ENCODE measurements around the gene APP. TPM values are rescaled to one million over a fixed set of nuclear protein-coding genes. Genes with fewer than 3 reads are reported as not detected.

Gene APP
- total RNA-seq, 1 experiment from 2014 or later, result 560 TPM

DNA sequence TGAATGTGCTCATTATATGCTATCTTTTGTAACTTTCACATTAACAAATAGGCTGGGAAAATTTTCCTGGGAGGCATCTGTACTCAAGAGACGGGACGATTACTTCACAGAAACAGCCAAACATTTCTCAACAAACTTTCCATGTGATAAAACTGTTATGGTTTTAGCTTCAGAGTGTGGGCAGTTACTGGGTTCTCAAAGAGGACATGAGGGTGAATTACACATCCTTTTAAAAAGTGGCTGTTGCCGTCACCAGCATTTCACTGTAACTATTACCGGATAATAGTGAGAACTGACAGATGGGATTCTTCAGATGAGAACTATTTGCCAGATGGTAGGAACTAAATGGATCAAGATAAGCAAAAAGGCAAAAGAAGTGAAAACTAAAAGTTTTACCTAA lies 109.1 kb downstream of the APP start:
- TF ChIP-seq, protein P1, sequence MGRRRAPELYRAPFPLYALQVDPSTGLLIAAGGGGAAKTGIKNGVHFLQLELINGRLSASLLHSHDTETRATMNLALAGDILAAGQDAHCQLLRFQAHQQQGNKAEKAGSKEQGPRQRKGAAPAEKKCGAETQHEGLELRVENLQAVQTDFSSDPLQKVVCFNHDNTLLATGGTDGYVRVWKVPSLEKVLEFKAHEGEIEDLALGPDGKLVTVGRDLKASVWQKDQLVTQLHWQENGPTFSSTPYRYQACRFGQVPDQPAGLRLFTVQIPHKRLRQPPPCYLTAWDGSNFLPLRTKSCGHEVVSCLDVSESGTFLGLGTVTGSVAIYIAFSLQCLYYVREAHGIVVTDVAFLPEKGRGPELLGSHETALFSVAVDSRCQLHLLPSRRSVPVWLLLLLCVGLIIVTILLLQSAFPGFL (CRISPR knock-in tag; IDR thresholded peaks at IDR 0.05; ENCODE audit: borderline replicate concordance), result no peak
- TF ChIP-seq NFATC4 (CRISPR knock-in tag; IDR thresholded peaks at IDR 0.05) (no peak), ZNF138 (CRISPR knock-in tag; conservative IDR thresholded peaks at IDR 0.05) (no peak), SMAD3 (CRISPR knock-in tag; IDR thresholded peaks at IDR 0.05; ENCODE audit: borderline replicate concordance) (no peak), ETV6 (CRISPR knock-in tag; IDR thresholded peaks at IDR 0.05) (no peak), ZNF317 (CRISPR knock-in tag; IDR thresholded peaks at IDR 0.05; ENCODE audit: borderline replicate concordance, low read depth) (no peak), OVOL2 (CRISPR knock-in tag; IDR thresholded peaks at IDR 0.05; ENCODE audit: borderline replicate concordance) (no peak), MYBL2 (CRISPR knock-in tag; IDR thresholded peaks at IDR 0.05) (no peak), NR3C1 (CRISPR knock-in tag; conservative IDR thresholded peaks at IDR 0.05; ENCODE audit: low read depth) (no peak), GTF2I (CRISPR knock-in tag; conservative IDR thresholded peaks at IDR 0.05) (no peak), ATF1 (CRISPR knock-in tag; IDR thresholded peaks at IDR 0.05) (no peak), ZNF219 (CRISPR knock-in tag; IDR thresholded peaks at IDR 0.05; ENCODE audit: borderline replicate concordance) (no peak)
- TF ChIP-seq, protein P2, sequence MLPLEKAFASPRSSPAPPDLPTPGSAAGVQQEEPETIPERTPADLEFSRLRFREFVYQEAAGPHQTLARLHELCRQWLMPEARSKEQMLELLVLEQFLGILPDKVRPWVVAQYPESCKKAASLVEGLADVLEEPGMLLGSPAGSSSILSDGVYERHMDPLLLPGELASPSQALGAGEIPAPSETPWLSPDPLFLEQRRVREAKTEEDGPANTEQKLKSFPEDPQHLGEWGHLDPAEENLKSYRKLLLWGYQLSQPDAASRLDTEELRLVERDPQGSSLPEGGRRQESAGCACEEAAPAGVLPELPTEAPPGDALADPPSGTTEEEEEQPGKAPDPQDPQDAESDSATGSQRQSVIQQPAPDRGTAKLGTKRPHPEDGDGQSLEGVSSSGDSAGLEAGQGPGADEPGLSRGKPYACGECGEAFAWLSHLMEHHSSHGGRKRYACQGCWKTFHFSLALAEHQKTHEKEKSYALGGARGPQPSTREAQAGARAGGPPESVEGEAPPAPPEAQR (CRISPR knock-in tag; IDR thresholded peaks at IDR 0.05), result no peak
- TF ChIP-seq, protein P3, sequence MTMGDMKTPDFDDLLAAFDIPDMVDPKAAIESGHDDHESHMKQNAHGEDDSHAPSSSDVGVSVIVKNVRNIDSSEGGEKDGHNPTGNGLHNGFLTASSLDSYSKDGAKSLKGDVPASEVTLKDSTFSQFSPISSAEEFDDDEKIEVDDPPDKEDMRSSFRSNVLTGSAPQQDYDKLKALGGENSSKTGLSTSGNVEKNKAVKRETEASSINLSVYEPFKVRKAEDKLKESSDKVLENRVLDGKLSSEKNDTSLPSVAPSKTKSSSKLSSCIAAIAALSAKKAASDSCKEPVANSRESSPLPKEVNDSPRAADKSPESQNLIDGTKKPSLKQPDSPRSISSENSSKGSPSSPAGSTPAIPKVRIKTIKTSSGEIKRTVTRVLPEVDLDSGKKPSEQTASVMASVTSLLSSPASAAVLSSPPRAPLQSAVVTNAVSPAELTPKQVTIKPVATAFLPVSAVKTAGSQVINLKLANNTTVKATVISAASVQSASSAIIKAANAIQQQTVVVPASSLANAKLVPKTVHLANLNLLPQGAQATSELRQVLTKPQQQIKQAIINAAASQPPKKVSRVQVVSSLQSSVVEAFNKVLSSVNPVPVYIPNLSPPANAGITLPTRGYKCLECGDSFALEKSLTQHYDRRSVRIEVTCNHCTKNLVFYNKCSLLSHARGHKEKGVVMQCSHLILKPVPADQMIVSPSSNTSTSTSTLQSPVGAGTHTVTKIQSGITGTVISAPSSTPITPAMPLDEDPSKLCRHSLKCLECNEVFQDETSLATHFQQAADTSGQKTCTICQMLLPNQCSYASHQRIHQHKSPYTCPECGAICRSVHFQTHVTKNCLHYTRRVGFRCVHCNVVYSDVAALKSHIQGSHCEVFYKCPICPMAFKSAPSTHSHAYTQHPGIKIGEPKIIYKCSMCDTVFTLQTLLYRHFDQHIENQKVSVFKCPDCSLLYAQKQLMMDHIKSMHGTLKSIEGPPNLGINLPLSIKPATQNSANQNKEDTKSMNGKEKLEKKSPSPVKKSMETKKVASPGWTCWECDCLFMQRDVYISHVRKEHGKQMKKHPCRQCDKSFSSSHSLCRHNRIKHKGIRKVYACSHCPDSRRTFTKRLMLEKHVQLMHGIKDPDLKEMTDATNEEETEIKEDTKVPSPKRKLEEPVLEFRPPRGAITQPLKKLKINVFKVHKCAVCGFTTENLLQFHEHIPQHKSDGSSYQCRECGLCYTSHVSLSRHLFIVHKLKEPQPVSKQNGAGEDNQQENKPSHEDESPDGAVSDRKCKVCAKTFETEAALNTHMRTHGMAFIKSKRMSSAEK (CRISPR knock-in tag; IDR thresholded peaks at IDR 0.05; ENCODE audit: borderline replicate concordance), result no peak
- TF ChIP-seq, protein P4, sequence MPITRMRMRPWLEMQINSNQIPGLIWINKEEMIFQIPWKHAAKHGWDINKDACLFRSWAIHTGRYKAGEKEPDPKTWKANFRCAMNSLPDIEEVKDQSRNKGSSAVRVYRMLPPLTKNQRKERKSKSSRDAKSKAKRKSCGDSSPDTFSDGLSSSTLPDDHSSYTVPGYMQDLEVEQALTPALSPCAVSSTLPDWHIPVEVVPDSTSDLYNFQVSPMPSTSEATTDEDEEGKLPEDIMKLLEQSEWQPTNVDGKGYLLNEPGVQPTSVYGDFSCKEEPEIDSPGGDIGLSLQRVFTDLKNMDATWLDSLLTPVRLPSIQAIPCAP (CRISPR knock-in tag; IDR thresholded peaks at IDR 0.05), result no peak
- TF ChIP-seq, protein P5, sequence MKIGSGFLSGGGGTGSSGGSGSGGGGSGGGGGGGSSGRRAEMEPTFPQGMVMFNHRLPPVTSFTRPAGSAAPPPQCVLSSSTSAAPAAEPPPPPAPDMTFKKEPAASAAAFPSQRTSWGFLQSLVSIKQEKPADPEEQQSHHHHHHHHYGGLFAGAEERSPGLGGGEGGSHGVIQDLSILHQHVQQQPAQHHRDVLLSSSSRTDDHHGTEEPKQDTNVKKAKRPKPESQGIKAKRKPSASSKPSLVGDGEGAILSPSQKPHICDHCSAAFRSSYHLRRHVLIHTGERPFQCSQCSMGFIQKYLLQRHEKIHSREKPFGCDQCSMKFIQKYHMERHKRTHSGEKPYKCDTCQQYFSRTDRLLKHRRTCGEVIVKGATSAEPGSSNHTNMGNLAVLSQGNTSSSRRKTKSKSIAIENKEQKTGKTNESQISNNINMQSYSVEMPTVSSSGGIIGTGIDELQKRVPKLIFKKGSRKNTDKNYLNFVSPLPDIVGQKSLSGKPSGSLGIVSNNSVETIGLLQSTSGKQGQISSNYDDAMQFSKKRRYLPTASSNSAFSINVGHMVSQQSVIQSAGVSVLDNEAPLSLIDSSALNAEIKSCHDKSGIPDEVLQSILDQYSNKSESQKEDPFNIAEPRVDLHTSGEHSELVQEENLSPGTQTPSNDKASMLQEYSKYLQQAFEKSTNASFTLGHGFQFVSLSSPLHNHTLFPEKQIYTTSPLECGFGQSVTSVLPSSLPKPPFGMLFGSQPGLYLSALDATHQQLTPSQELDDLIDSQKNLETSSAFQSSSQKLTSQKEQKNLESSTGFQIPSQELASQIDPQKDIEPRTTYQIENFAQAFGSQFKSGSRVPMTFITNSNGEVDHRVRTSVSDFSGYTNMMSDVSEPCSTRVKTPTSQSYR (CRISPR knock-in tag; IDR thresholded peaks at IDR 0.05), result no peak
- ChIA-PET CTCF (no interaction called here), POLR2A (no interaction called here)
- Mint-ChIP-seq H3K4me3 (no peak overlapping the region), H3K27ac (peak overlapping the region; percentile 69), H3K4me1 (peaks cover 77% of the 10 kb centered on the region), H3K36me3 (no peaks in the 10 kb centered on the region), H3K9me3 (no peaks in the 10 kb centered on the region), H3K27me3 (ENCODE audit: low read depth) (no peaks in the 10 kb centered on the region)
- ATAC-seq (no peak), DNase-seq (ENCODE audit: low spot score) (no peak)
